Measurements from ENCODE around the gene C17orf113.
"Not testable (repeated sequence)": the region's sequence is repeated elsewhere in the genome, so short reads cannot be mapped to it uniquely, and the experiment has no call there.

C17orf113 gene

GRCh38 chr17:42041619-42042018 is 8.8 kb downstream of the C17orf113 start:
- no peak for DNase-seq

GRCh38 chr17:42040818-42041217 is 9.6 kb downstream of the C17orf113 start:
- no peak for DNase-seq

GRCh38 chr17:42039794-42040763 is 10.3 kb downstream of the C17orf113 start:
- no peak for DNase-seq

GRCh38 chr17:42038221-42038973 is 12.0 kb downstream of the C17orf113 start:
- DNase-seq: no peak

- no peak for DNase-seq
Observed at GRCh38 chr17:42034059-42034458, 16.3 kb downstream of the C17orf113 start.

GRCh38 chr17:42031584-42031983 is 18.8 kb downstream of the C17orf113 start:
- DNase-seq: no peak

GRCh38 chr17:42028791-42029127 is 21.6 kb downstream of the C17orf113 start:
- no peak for DNase-seq

- peak; percentile 47 for DNase-seq
Observed at GRCh38 chr17:42027961-42028790, 22.2 kb downstream of the C17orf113 start.

- DNase-seq: no peak
Observed at GRCh38 chr17:42027590-42027889, 22.9 kb downstream of the C17orf113 start.

GRCh38 chr17:42026857-42027589 is 23.4 kb downstream of the C17orf113 start:
- no peak for DNase-seq

GRCh38 chr17:42025936-42026335 is 24.5 kb downstream of the C17orf113 start:
- no peak for DNase-seq

- DNase-seq: no peak
Observed at GRCh38 chr17:42025191-42025579, 25.2 kb downstream of the C17orf113 start.

- DNase-seq: no peak
Observed at GRCh38 chr17:42023524-42024349, 26.7 kb downstream of the C17orf113 start.

GRCh38 chr17:42020845-42021244 is 29.6 kb downstream of the C17orf113 start:
- not testable (repeated sequence) for DNase-seq

GRCh38 chr17:42019509-42020404 is 30.6 kb downstream of the C17orf113 start, which contains the start of gene NKIRAS2:
NKIRAS2 (plus strand) TSS chr17:42020090; CDS start chr17:42021578, 1,488 bp downstream.
- peak; percentile 85 for DNase-seq

GRCh38 chr17:42018988-42019387 is 31.4 kb downstream of the C17orf113 start:
- no peak for DNase-seq

- peak; percentile 15 for DNase-seq
Observed at GRCh38 chr17:42018339-42018738, 32.1 kb downstream of the C17orf113 start.

GRCh38 chr17:42017866-42018200 is 32.6 kb downstream of the C17orf113 start:
- peak; percentile 68 for DNase-seq

GRCh38 chr17:42016941-42017865 is 33.2 kb downstream of the C17orf113 start, which contains the start of gene DNAJC7:
DNAJC7 (minus strand) TSS chr17:42017439; CDS start chr17:42017416, 23 bp downstream.
- peak; percentile 95 for DNase-seq
